ENCODE data around the gene TSHZ1.

DNA sequence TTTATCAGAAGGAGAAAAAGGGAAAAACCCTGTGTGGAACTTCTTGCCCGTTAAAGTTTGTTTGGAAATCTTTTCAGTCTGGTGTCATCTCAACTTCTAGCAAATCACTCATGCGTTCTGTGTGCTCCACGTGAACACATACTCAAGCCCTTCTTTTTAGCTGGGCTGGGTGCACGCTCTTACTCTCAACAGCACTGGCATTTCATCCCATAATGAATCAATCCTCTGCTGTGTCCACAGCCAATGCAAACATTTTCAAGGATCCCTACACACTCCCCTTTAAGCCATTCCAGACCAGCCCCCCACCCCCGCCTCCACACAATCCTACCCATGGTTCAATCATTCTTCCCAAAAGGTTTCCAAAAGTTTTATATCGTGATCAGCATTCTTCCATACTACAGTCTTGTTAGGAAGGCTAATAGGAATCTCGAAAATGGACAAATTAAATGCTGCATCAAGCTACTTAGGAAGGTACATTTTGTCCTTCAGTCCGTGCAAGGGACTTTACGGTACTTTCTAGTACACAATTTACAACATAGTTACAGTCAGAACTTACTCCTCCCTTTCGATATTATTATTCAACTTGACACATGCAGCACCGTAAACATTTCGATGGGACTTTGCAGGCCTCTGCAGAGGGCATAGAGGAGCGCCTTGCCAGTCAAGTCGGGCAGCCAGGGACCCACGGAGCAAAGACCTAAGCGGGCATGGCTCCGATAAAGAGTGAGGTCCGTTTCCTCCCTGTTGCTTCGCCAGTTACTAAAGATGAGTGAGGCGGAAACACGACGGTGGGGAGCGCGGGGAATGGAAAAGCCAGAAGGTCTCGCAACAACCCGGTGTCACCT, 3.1 kb upstream of the TSHZ1 start:
- no peak for TF ChIP-seq KDM5A (IDR thresholded peaks at IDR 0.05)
- TF ChIP-seq PHF8 (IDR thresholded peaks at IDR 0.05; ENCODE audit: borderline replicate concordance, low read depth), result no peak
- no peak for TF ChIP-seq ZFP36 (IDR thresholded peaks at IDR 0.05; ENCODE audit: borderline replicate concordance, partially characterized antibody)
- TF ChIP-seq, protein P1, sequence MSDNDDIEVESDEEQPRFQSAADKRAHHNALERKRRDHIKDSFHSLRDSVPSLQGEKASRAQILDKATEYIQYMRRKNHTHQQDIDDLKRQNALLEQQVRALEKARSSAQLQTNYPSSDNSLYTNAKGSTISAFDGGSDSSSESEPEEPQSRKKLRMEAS (IDR thresholded peaks at IDR 0.05), result no peak
- no peak for TF ChIP-seq MYC (IDR thresholded peaks at IDR 0.05; ENCODE audit: borderline replicate concordance, low read length)
